Measurements from ENCODE around the gene SLC39A11. TPM values are rescaled to one million over a fixed set of nuclear protein-coding genes. Genes with fewer than 3 reads are reported as not detected.
A peak's percentile ranks its signal among the peaks of the same experiment; 100 is the strongest.
"Not testable (repeated sequence)": the region's sequence is repeated elsewhere in the genome, so short reads cannot be mapped to it uniquely, and the experiment has no call there.

The SLC39A11 gene
- total RNA-seq, 2 donors from 2014 or later = 18.1 to 20.1 TPM

DNA sequence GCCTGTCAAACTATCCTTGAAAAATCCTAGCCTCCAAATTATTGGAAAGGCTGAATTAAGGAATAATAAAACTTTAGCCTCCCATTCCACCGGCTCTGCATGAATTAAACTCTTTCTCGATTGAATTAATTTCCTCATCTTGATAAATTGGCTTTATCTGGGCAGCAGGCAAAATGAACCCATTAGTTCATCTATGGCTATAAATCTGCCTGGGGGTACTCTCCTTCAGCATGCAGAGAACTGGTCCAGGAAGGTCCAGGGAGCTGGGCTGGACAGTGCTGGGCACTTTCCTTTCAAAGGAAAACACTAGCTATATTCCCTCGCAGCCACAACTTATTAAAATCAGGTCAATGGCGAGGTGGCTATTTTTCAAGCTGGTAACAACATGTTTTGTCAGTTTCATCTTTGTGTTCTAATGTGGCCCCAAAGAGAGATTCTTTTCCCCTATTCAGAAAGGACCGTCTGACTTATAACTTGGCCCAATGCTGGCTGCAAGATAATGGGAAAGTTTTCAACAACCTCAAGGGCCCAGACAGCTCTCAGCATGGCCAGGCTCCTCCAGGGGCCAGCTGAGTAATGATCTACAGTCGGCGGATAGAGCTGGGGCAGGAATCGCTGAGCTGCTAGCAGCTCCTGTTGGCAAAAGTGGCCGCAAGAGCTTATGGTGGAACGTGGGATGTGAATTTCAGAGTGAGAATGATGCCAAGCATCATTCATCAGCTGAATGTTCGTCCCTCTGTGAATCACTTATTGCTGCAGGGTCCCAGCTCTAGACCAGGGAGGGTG, 326.9 kb downstream of the SLC39A11 start:
- peaks cover 38% of the 10 kb centered on the region for H3K9me3 Mint-ChIP-seq
- no peak overlapping the region for H3K4me3 ChIP-seq (ENCODE audit: low read length)
- H3K27me3 ChIP-seq (ENCODE audit: control insufficient read depth, insufficient read depth, low read length, poor library complexity, severe bottlenecking) = peaks cover 7% of the 10 kb centered on the region
- 92 to 94% methylated on average over 10 to 11 of the region's 11 CpGs for WGBS, 2 experiments (ENCODE audit: insufficient coverage in 1 of 2, insufficient read length in 1 of 2)
- DNase-seq = no peak
- peaks cover 28% of the 10 kb centered on the region for H3K9me3 ChIP-seq (ENCODE audit: control insufficient read depth, low read length)
- H3K27ac Mint-ChIP-seq = no peak overlapping the region
- peaks cover 7% of the 10 kb centered on the region for H3K4me1 Mint-ChIP-seq
- peaks cover 60% of the 10 kb centered on the region for H3K27me3 Mint-ChIP-seq (ENCODE audit: insufficient read depth)
- H3K9ac ChIP-seq (ENCODE audit: extremely low read depth, low read length, poor library complexity, severe bottlenecking) = no peak overlapping the region
- H3K4me1 ChIP-seq (ENCODE audit: control insufficient read depth, insufficient read depth, low read length) = no peaks in the 10 kb centered on the region
- H3K36me3 Mint-ChIP-seq (ENCODE audit: low read depth) = peaks cover 20% of the 10 kb centered on the region
- no peaks in the 10 kb centered on the region for H3K36me3 ChIP-seq (ENCODE audit: control insufficient read depth, insufficient read depth, low read length)
- TF ChIP-seq, protein P1, sequence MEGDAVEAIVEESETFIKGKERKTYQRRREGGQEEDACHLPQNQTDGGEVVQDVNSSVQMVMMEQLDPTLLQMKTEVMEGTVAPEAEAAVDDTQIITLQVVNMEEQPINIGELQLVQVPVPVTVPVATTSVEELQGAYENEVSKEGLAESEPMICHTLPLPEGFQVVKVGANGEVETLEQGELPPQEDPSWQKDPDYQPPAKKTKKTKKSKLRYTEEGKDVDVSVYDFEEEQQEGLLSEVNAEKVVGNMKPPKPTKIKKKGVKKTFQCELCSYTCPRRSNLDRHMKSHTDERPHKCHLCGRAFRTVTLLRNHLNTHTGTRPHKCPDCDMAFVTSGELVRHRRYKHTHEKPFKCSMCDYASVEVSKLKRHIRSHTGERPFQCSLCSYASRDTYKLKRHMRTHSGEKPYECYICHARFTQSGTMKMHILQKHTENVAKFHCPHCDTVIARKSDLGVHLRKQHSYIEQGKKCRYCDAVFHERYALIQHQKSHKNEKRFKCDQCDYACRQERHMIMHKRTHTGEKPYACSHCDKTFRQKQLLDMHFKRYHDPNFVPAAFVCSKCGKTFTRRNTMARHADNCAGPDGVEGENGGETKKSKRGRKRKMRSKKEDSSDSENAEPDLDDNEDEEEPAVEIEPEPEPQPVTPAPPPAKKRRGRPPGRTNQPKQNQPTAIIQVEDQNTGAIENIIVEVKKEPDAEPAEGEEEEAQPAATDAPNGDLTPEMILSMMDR (conservative IDR thresholded peaks at IDR 0.05) = no peak
- no peak overlapping the region for H3K4me3 Mint-ChIP-seq
- H3K27ac ChIP-seq (ENCODE audit: low read depth, low read length) = no peak overlapping the region

DNA sequence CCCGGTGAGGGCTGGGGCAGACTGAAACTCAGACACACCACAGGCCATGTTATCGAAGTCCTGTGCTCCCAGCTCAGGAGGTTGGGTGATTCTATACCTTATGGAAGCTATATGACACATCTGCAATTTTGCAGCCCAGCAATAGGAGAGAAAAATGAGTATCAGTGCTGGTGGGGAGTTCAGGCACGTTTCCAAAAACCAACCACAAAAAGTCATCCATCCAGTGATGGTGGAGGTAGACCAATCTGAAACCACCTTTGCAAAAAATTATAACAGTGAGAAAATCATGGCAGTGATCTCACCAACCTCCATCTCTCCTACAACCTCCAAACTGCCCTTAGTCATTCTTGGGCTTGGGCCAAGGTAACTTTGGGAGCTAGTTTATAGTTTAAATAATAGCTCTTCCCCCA, 327.9 kb downstream of the SLC39A11 start:
- H3K9ac ChIP-seq (ENCODE audit: extremely low read depth, low read length, poor library complexity, severe bottlenecking) = no peak overlapping the region
- H3K4me3 ChIP-seq (ENCODE audit: low read length) = no peak overlapping the region
- TF ChIP-seq, protein P1 (conservative IDR thresholded peaks at IDR 0.05) = no peak
- H3K9me3 Mint-ChIP-seq = peaks cover 29% of the 10 kb centered on the region
- no peak overlapping the region for H3K27ac ChIP-seq (ENCODE audit: low read depth, low read length)
- no peak overlapping the region for H3K4me3 Mint-ChIP-seq
- H3K9me3 ChIP-seq (ENCODE audit: control insufficient read depth, low read length) = peaks cover 25% of the 10 kb centered on the region
- 57 to 85% methylated on average over 1 to 3 of the region's 3 CpGs for WGBS, 2 experiments (ENCODE audit: insufficient coverage in 1 of 2, insufficient read length in 1 of 2)
- H3K27me3 Mint-ChIP-seq (ENCODE audit: insufficient read depth) = peaks cover 60% of the 10 kb centered on the region
- H3K4me1 ChIP-seq (ENCODE audit: control insufficient read depth, insufficient read depth, low read length) = no peaks in the 10 kb centered on the region
- H3K4me1 Mint-ChIP-seq = peaks cover 5% of the 10 kb centered on the region
- no peak overlapping the region for H3K27ac Mint-ChIP-seq
- no peak for DNase-seq
- peaks cover 12% of the 10 kb centered on the region for H3K36me3 Mint-ChIP-seq (ENCODE audit: low read depth)
- no peaks in the 10 kb centered on the region for H3K36me3 ChIP-seq (ENCODE audit: control insufficient read depth, insufficient read depth, low read length)
- H3K27me3 ChIP-seq (ENCODE audit: control insufficient read depth, insufficient read depth, low read length, poor library complexity, severe bottlenecking) = peaks cover 7% of the 10 kb centered on the region

DNA sequence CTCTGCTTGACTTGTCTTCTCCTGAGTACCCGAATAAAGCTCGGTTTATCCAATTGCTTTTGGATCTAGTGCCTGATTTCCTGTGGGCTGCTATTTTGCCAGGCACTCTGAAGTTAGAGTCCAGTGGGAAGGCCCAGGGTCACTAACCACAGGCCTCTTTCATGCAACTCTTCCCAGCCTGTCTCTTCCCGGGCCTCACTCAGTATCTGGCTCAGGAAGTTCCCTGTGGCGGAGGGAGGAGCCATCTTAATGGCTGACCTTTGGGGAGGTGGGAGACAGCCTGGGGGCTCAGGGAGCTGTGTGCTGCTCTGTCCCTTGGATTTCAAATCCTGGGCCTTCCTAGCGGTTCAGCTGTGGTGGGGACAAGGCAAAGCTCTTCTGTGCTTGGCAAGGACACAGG, 328.5 kb downstream of the SLC39A11 start:
- H3K27ac Mint-ChIP-seq = no peak overlapping the region
- peaks cover 25% of the 10 kb centered on the region for H3K9me3 ChIP-seq (ENCODE audit: control insufficient read depth, low read length)
- no peak overlapping the region for H3K4me3 Mint-ChIP-seq
- peaks cover 60% of the 10 kb centered on the region for H3K27me3 Mint-ChIP-seq (ENCODE audit: insufficient read depth)
- no peak overlapping the region for H3K4me3 ChIP-seq (ENCODE audit: low read length)
- no peaks in the 10 kb centered on the region for H3K4me1 ChIP-seq (ENCODE audit: control insufficient read depth, insufficient read depth, low read length)
- no peak overlapping the region for H3K9ac ChIP-seq (ENCODE audit: extremely low read depth, low read length, poor library complexity, severe bottlenecking)
- H3K27me3 ChIP-seq (ENCODE audit: control insufficient read depth, insufficient read depth, low read length, poor library complexity, severe bottlenecking) = peaks cover 7% of the 10 kb centered on the region
- TF ChIP-seq, protein P1 (conservative IDR thresholded peaks at IDR 0.05) = no peak
- H3K9me3 Mint-ChIP-seq = peaks cover 26% of the 10 kb centered on the region
- H3K4me1 Mint-ChIP-seq = peaks cover 5% of the 10 kb centered on the region
- DNase-seq = peak; percentile 88
- peaks cover 9% of the 10 kb centered on the region for H3K36me3 Mint-ChIP-seq (ENCODE audit: low read depth)
- H3K36me3 ChIP-seq (ENCODE audit: control insufficient read depth, insufficient read depth, low read length) = no peaks in the 10 kb centered on the region
- H3K27ac ChIP-seq (ENCODE audit: low read depth, low read length) = no peak overlapping the region
- WGBS, 2 experiments (ENCODE audit: insufficient coverage in 1 of 2, insufficient read length in 1 of 2) = 38 to 55% methylated on average over 2 to 5 of the region's 5 CpGs

DNA sequence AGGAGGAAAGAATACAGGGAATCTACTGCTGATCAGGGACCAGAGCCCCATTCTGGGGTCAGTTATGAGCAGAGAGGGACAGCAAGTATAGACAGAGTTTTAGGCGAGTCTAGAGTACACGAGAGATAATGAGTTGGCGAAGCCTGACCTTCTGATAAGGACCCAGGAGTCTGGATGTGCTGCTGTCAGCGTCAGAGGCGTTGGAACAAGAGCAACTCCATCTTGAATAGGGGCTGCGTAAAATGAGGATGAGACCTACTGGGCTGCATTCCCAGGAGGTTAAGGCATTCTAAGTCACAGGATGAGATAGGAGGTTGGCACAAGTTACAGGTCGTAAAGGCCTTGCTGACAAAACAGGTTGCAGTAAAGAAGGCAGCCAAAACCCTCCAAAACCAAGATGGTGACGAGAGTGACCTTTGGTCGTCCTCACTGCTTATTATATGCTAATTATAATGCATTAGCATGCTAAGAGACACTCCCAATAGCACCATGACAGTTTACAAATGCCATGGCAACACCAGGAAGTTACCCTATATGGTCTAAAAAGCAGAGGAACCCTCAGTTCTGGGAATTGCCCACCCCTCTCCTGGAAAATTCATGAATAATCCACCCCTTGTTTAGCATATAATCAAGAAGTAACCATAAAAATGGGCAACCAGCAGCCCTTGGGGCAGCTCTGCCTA, 330.5 kb downstream of the SLC39A11 start:
- peaks cover 11% of the 10 kb centered on the region for H3K9me3 Mint-ChIP-seq
- not testable (repeated sequence) for H3K36me3 Mint-ChIP-seq (ENCODE audit: low read depth); DNase-seq; H3K4me3 ChIP-seq (ENCODE audit: low read length); H3K4me1 ChIP-seq (ENCODE audit: control insufficient read depth, insufficient read depth, low read length); H3K9ac ChIP-seq (ENCODE audit: extremely low read depth, low read length, poor library complexity, severe bottlenecking); H3K27ac Mint-ChIP-seq; H3K27me3 ChIP-seq (ENCODE audit: control insufficient read depth, insufficient read depth, low read length, poor library complexity, severe bottlenecking); H3K4me1 Mint-ChIP-seq; H3K4me3 Mint-ChIP-seq; H3K27ac ChIP-seq (ENCODE audit: low read depth, low read length); H3K36me3 ChIP-seq (ENCODE audit: control insufficient read depth, insufficient read depth, low read length)
- peaks cover 52% of the 10 kb centered on the region for H3K27me3 Mint-ChIP-seq (ENCODE audit: insufficient read depth)
- H3K9me3 ChIP-seq (ENCODE audit: control insufficient read depth, low read length) = peaks cover 12% of the 10 kb centered on the region
- WGBS, 2 experiments (ENCODE audit: insufficient coverage in 1 of 2, insufficient read length in 1 of 2) = 91 to 93% methylated on average over 9 of the region's 9 CpGs
